DMS53 treated with DMSO at 0.1 percent for 48 hours (cell line): Measurements from ENCODE around the gene UQCRC1.
"Not testable (repeated sequence)": the region's sequence is repeated elsewhere in the genome, so short reads cannot be mapped to it uniquely, and the experiment has no call there.

Experiments used
- DNase-seq: peaks from one replicate; lab custom pipeline; 2025; ENCODE audit not compliant: unreplicated experiment; lab: John Stamatoyannopoulos, UW

The UQCRC1 gene

GRCh38 chr3:48555949-48556795, 53.3 kb downstream of the UQCRC1 start:
- DNase-seq = no peak

GRCh38 chr3:48555231-48555948, 54.1 kb downstream of the UQCRC1 start:
- no peak for DNase-seq

- DNase-seq = no peak
Measured at GRCh38 chr3:48553886-48554845, 55.3 kb downstream of the UQCRC1 start.

GRCh38 chr3:48553361-48553760, 56.1 kb downstream of the UQCRC1 start:
- DNase-seq = no peak

- DNase-seq = peak; percentile 44
Measured at GRCh38 chr3:48552111-48552951, 57.1 kb downstream of the UQCRC1 start.

- DNase-seq = not testable (repeated sequence)
Measured at GRCh38 chr3:48551651-48552050, 57.8 kb downstream of the UQCRC1 start.
